ENCODE results near the gene PRKACB.

PRKACB gene

DNA sequence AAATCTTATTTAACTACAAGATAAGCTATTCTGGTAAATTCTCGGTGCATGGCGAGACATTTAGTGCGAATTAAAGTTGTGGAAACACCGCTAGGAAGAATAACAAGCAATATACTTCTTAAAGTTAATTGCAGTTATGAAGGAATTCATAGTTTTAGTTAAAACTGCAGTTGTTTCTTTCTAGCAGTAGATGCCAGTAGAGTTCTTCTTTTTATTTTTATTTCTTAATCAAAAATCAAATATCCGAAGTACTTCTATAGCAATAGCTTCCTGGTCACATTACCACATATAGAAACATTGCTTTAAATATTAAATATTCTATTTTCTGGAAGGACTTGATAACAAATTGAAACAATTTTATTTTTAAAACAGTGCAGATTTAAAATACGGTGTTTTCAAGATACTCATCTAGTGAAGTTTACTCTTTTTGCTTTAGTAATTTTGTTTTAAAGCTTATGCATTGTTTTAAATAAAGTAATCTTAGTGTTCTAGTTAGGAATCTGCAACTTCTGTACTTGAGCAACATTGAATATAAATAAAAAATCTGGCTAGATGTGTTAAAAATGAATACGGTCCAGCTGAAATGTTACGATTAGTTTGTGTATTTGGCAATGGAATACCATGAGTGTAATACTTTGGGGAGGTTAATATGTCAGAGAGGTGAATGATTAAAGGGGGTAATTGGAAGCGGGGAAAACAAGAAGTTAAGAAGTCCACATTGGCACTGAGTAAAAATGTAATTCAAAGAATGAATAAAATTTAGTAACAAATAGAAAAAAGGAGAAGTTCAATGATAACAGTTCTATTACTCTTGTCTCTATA is 2.7 kb upstream of the PRKACB start:
- no peak for DNase-seq

DNA sequence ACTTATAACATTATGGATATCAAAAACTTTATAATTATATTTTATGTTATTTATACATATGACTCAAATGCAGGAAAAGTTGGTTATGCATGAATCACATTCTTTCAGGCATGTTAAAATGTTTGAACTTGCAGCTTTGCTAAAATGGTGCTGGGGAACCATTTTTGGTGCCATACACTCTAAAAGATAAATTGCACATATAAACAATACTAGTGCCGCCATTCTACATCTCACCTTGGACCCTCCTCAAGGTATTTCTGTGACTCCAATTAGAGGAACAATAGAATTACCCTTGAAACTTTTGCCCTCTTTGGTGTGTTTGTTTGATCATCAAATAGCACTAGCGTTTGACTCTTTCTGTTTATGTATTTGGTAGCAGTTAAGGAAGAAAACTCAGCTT is 997 bp downstream of the PRKACB start:
- DNase-seq (no peak), ATAC-seq (no peak)
- H3K27me3 Mint-ChIP-seq = no peaks in the 10 kb centered on the region
- H3K27ac Mint-ChIP-seq = peak overlapping the region; percentile 97 to 98
- peak overlapping the region; percentile 84 to 85 for H3K4me3 Mint-ChIP-seq
- H3K4me1 Mint-ChIP-seq = peaks cover 28% of the 10 kb centered on the region
- H3K9me3 Mint-ChIP-seq = no peaks in the 10 kb centered on the region

More for the DNA sequence above, 2.7 kb upstream of the PRKACB start:
- Mint-ChIP-seq H3K27ac (no peak overlapping the region), H3K4me3 (no peak overlapping the region), H3K9me3 (peaks cover 0 to 5% of the 10 kb centered on the region in 2 donors), H3K4me1 (peaks cover 10% of the 10 kb centered on the region), H3K27me3 (no peaks in the 10 kb centered on the region)
- no peak for ATAC-seq

DNA sequence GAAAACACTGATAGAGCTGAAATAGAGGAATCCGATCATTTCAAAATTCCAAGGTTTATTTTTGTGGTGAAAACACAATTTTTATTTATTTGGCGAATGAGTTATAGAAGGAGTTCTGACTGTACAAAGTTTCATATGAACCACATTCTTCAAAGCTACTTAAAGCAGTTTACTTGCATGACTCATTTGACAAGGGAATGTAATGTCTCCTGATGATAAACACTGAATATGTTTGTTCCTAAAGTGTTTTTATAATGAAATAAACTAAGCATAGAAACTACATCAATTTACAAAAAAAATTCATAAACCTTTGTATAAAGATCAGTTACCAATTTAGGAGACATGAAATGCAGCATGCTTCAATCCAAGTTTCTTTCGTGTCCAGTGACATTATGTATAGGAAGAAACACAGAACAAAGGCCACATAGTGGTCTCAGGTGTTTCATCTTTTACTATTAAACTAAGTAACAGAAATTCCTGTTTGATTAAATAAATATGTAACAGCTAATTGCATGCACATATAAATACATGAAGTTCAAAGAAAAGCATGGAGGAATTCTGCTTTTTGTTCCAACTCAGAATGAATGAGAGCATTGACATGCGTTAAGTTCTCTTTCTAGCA is 2.5 kb downstream of the PRKACB start:
- no peaks in the 10 kb centered on the region for H3K27me3 Mint-ChIP-seq
- no peaks in the 10 kb centered on the region for H3K9me3 Mint-ChIP-seq
- ATAC-seq (peak; percentile 78), DNase-seq (no peak)
- H3K27ac Mint-ChIP-seq = peak overlapping the region; percentile 97 to 98
- peaks cover 40% of the 10 kb centered on the region for H3K4me1 Mint-ChIP-seq
- peak overlapping the region; percentile 85 for H3K4me3 Mint-ChIP-seq

DNA sequence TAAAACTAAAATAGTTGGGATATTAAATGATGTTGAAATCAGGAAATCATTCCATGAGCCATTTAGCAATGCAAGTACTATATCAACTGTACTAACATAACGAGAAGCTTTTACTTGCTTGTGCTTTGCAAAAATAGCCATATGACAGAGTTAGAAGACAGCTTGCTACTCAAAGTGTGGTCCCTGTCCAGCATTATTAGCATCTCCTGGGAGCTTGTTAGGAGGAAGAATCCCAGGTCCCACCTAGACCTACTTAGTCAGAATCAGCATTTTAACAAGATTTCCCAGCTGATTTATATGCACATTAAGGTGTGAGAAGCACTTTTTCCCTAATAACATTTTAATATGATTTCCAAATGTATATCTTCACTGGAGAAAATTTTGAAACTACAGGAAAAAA is 4.7 kb downstream of the PRKACB start:
- DNase-seq = no peak
- H3K27me3 Mint-ChIP-seq = no peaks in the 10 kb centered on the region
- H3K4me3 Mint-ChIP-seq = no peak overlapping the region
- no peaks in the 10 kb centered on the region for H3K9me3 Mint-ChIP-seq
- ATAC-seq = no peak
- H3K27ac Mint-ChIP-seq = no peak overlapping the region
- H3K4me1 Mint-ChIP-seq = peaks cover 53% of the 10 kb centered on the region

DNA sequence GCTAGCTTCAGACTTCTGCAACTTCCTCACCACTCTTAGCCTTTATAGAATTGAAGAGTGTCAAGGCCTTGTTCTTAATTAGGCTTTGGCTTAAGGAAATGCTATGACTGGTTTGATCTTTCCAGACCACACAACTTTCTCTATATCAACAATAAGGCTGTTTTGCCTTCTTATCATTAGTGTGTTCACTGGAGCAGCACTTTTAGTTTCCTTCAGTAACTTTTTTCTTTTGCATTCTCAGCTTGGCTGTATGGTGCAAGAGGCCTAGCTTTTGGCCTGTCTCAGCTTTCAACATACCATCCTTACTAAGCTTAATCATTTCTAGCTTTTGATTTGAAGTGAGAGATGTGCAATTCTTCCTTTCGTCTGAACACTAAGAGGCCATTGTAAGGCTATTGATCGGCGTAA is 8.6 kb downstream of the PRKACB start:
- H3K4me3 Mint-ChIP-seq = peak overlapping the region; percentile 7 to 66
- no peaks in the 10 kb centered on the region for H3K9me3 Mint-ChIP-seq
- H3K27me3 Mint-ChIP-seq = no peaks in the 10 kb centered on the region
- ATAC-seq (peak; percentile 88), DNase-seq (peak in 1 of 2 donors; percentile 45)
- peaks cover 86% of the 10 kb centered on the region for H3K4me1 Mint-ChIP-seq
- peak overlapping the region in 1 of 2 donors; percentile 96 for H3K27ac Mint-ChIP-seq

DNA sequence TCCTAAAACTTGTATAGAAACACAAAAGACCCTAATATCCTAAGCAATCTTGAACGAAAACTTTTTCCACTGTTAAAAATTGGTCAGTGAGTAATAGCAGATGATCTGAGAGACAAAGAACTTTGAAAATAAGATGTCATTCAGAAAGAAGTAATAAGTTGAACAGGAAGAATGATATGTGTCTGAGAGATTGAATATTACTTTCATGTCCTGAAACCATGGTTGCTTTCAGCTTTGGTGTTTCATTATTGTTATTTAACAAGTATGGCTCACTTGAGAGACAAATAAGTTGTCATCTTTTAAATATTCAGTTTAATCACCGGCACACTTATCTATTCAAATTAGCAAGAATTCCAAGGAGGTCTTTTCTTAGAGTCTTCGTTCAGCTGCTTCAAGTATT is 11.4 kb downstream of the PRKACB start:
- peak; percentile 57 for ATAC-seq
- H3K4me1 Mint-ChIP-seq = peaks cover 83% of the 10 kb centered on the region
- peak overlapping the region; percentile 75 to 91 for H3K27ac Mint-ChIP-seq
- no peaks in the 10 kb centered on the region for H3K9me3 Mint-ChIP-seq
- no peaks in the 10 kb centered on the region for H3K27me3 Mint-ChIP-seq
- DNase-seq = no peak
- peak overlapping the region; percentile 57 to 73 for H3K4me3 Mint-ChIP-seq

DNA sequence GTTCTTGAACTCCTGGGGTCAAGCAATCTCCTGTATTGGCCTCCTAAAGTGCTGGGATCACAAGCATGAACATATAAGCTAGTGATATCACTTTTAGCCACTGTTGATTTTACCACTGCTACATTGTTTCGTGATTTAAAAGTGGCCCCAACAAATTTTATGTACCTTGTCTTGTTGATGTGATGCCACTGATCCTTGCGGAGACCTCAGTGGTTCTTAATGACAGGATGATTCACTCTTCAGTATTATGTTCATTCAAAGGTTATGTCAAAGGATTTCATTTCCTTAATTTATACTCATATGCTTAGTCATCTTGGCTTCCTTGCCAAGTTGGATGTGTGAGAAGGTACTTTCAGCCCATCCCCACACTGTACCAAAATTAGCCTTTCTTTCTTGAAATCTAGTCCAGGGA is 12.1 kb downstream of the PRKACB start:
- H3K27ac Mint-ChIP-seq = peak overlapping the region; percentile 75 to 91

DNA sequence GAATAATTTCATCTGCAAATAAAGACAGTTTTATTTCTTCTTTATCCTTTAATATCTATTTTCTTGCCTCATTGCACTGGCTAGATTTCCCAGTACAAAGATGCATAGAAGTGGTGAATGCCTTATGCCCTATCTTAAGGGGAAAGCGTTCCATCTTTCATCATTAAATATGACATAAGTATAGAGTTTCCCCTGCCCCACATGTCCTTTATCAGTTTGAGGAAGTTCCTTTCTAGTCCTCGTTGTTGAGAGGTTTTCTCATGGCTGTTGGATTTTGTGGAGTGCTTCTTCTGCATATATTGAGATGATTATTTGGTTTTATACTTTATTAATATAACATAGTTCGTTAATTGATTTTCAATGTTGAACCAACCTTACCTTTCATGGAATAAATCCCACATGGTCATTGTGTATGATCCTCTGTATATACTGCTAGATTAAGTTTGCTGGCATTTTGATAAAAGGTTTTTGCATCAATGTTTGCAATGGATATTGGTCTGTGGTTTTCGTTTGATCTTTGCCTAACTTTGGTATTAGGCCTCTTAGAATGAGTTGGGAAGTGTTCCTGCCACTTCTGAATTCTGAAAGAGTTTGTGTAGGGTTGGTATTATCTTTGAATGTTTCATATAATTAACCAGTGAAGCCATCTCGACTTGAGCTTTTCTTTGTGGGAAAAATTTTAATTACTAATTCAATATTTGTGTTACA is 15.6 kb downstream of the PRKACB start:
- DNase-seq (no peak), ATAC-seq (no peak)
- Mint-ChIP-seq H3K4me1 (peaks cover 82% of the 10 kb centered on the region), H3K9me3 (no peaks in the 10 kb centered on the region), H3K27ac (no peak overlapping the region), H3K27me3 (no peaks in the 10 kb centered on the region), H3K4me3 (no peak overlapping the region)

More for the DNA sequence above, 12.1 kb downstream of the PRKACB start:
- DNase-seq = no peak
- Mint-ChIP-seq H3K9me3 (no peaks in the 10 kb centered on the region), H3K4me3 (peak overlapping the region; percentile 57 to 73), H3K27me3 (no peaks in the 10 kb centered on the region), H3K4me1 (peaks cover 83% of the 10 kb centered on the region)
- ATAC-seq = peak; percentile 59

DNA sequence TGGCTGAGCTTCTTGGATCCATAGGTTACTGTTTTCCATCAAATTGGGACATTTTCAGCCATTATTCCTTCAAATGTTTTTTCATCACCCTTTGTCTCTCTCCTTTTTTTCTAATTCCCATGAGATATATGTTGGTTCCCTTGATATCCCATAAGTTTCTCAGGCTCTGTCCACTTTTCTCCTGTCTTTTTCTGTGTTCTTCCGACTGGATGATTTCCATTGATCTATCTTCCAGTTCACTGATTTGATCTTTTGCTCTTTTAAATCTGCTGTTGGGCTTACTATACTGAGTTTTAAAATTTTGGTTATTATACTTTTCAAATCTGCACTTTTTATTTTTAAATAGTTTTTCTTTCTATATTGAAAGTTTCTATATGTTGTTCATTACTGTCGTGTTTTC is 18.2 kb downstream of the PRKACB start:
- H3K9me3 Mint-ChIP-seq = no peaks in the 10 kb centered on the region
- H3K27ac Mint-ChIP-seq = peak overlapping the region in 1 of 2 donors; percentile 66
- ATAC-seq = no peak
- no peaks in the 10 kb centered on the region for H3K27me3 Mint-ChIP-seq
- peaks cover 66% of the 10 kb centered on the region for H3K4me1 Mint-ChIP-seq
- no peak for DNase-seq
- H3K4me3 Mint-ChIP-seq = peak overlapping the region; percentile 19 to 56

DNA sequence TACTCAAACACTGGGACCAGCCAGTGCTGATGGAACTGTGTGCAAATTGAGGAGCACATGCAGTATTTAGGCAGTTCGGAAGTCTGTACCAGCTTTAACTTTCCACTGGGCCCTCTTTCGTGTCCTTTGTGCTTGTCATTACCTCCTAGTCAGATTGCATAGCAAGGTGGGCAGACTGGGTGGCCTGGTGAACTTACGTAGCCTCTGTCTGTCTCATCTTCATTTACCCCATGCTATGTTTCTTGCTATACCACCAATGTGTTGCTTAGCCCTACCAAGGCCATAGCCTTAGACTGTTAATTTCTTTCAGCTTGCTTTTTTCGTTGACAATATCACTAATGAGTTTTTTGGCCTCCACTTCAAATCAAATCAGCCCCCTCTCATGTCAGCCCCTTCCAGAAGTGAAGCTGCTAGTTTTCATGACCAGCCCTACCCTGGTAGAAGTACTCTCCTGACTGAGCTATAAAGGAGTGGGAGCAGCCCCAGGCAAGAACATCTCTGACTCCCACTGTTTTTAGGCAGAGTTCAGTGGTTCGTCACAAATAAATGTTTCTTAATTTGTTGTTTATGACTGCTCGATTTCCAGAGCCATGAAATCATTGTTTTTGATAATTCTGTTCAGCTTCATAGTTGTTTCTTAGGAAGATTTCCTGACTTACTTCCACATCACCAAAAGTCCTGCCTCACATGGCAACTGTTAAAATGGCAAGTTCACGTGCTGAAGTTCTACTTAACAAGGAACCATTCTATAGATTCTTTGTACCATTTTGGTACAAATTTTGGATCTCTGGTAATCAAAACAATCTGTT is 19.3 kb downstream of the PRKACB start:
- Mint-ChIP-seq H3K4me1 (peaks cover 65% of the 10 kb centered on the region), H3K9me3 (no peaks in the 10 kb centered on the region), H3K27ac (peak overlapping the region; percentile 22 to 34), H3K4me3 (peak overlapping the region; percentile 35 to 45), H3K27me3 (no peaks in the 10 kb centered on the region)
- ATAC-seq = peak; percentile 26
- no peak for DNase-seq

DNA sequence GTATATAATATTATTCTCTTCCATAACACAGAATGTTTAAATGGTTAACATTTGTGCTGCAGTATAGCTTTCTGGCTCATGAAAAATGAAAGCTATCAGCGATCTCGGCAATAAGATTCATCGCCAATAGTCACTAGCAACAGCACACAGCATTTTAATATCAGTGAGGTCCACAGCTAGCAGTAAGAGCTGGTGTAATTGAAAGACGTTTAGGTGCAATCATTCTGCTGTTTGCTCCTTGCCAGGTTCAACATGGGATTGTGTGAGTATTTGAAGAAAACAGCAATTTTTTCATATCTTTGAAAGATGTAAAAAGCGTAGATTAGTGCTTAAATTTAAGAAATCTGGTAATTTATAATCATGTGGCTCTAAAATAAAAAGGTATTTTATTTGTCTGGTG is 20.1 kb downstream of the PRKACB start:
- Mint-ChIP-seq H3K27ac (peak overlapping the region in 1 of 2 donors; percentile 87), H3K4me3 (peak overlapping the region; percentile 63 to 75), H3K9me3 (no peaks in the 10 kb centered on the region), H3K27me3 (no peaks in the 10 kb centered on the region), H3K4me1 (peaks cover 74% of the 10 kb centered on the region)
- no peak for ATAC-seq
- DNase-seq = no peak

DNA sequence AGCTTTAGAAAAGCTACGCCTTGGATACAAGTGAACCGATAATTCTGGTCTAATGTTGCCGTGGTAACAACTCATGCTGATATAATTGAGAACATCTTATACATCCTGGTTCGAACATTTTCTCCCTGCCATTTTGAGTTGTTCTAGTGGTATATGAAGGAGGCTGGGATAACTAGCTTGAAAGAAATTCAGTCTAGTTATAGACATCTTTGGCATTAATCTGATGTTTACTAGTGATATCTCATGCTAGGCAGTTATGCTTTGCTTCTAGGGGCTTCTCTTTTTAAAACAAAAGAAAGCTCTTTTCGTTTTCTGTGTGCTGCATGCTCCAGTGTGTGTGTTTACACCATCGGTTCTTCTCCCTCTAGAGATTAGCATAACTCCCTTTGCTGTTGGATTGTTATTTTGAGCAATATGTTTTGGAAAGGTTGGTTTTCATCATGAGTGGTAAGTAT is 20.5 kb downstream of the PRKACB start:
- Mint-ChIP-seq H3K27me3 (no peaks in the 10 kb centered on the region), H3K4me1 (peaks cover 78% of the 10 kb centered on the region), H3K9me3 (no peaks in the 10 kb centered on the region), H3K27ac (peak overlapping the region in 1 of 2 donors; percentile 87), H3K4me3 (peak overlapping the region; percentile 63 to 75)
- DNase-seq (no peak), ATAC-seq (peak; percentile 51)

DNA sequence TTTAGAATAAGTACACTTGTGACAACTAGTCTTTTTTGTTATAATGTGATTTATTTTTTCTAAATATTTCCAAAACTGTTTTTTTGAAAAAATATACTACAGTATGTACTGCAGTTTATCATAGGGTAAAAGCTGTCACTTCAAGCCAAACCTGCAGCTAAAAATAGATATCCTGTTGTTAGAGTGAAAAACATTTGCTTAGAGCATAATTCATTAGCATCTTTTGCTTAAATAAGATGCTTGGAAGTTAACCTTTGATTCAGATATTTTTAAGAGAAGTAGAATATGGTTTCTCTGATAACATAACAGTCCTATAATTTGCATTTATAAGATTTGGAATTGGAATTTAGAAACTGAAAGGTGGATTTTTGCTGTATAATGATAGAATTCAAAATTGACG is 21.5 kb downstream of the PRKACB start:
- DNase-seq (no peak), ATAC-seq (no peak)
- Mint-ChIP-seq H3K4me3 (peak overlapping the region in 1 of 2 donors; percentile 58), H3K4me1 (peaks cover 80% of the 10 kb centered on the region), H3K27me3 (no peaks in the 10 kb centered on the region), H3K9me3 (no peaks in the 10 kb centered on the region), H3K27ac (peak overlapping the region in 1 of 2 donors; percentile 33)

DNA sequence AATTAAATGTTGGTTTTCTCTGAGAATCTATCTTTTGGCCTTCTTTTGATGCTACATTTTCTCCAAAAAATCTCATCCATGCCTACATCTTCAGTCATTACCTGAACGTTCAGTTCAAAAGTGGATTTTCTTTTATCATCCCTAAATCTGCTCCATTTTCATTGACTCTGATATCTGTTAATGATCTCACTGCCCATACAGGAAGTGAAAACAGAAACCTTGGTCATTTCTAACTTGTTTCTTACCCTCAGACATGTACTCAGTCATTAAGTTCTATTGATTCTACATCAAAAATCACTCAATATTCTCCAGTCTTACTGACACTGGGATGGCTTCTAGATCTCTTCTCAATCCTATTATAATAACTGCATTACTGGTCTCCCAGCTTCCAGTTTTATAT is 22.7 kb downstream of the PRKACB start:
- Mint-ChIP-seq H3K4me1 (peaks cover 76% of the 10 kb centered on the region), H3K4me3 (peak overlapping the region; percentile 34 to 63)

DNA sequence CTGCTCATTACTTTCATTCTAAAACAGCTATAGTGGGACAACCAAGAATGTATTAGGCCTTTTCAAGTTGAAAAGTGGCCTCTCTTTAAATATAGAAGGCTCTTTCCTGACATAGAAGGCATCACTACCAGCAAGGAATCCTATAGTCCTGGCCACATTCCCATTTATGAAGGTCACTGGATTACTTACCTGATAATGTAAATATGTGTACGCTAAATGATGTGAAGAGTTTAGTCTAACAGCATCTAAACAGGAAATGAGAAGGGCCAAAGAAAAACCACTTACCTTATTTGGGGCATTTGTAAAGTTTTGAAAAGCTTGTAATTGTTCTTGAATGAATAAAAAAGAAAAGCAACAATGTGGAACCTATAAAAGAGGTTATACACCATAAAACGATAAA is 24.7 kb downstream of the PRKACB start:
- no peaks in the 10 kb centered on the region for H3K27me3 Mint-ChIP-seq
- DNase-seq (no peak), ATAC-seq (no peak)
- H3K4me3 Mint-ChIP-seq = peak overlapping the region in 1 of 2 donors; percentile 27
- no peaks in the 10 kb centered on the region for H3K9me3 Mint-ChIP-seq
- H3K4me1 Mint-ChIP-seq = peaks cover 64% of the 10 kb centered on the region
- no peak overlapping the region for H3K27ac Mint-ChIP-seq

More for the DNA sequence above, 22.7 kb downstream of the PRKACB start:
- H3K27me3 Mint-ChIP-seq = no peaks in the 10 kb centered on the region
- DNase-seq (no peak), ATAC-seq (peak; percentile 96)
- H3K9me3 Mint-ChIP-seq = no peaks in the 10 kb centered on the region
- H3K27ac Mint-ChIP-seq = peak overlapping the region in 1 of 2 donors; percentile 34
